ENCODE data around the gene CCDC159. TPM values are rescaled to one million over a fixed set of nuclear protein-coding genes. Genes with fewer than 3 reads are reported as not detected.

Gene CCDC159
- total RNA-seq, 3 donors from 2014 or later (not counting 1 experiment from before 2014, with no cell fraction given), result 86.9 to 94.9 (median 91.8) TPM

DNA sequence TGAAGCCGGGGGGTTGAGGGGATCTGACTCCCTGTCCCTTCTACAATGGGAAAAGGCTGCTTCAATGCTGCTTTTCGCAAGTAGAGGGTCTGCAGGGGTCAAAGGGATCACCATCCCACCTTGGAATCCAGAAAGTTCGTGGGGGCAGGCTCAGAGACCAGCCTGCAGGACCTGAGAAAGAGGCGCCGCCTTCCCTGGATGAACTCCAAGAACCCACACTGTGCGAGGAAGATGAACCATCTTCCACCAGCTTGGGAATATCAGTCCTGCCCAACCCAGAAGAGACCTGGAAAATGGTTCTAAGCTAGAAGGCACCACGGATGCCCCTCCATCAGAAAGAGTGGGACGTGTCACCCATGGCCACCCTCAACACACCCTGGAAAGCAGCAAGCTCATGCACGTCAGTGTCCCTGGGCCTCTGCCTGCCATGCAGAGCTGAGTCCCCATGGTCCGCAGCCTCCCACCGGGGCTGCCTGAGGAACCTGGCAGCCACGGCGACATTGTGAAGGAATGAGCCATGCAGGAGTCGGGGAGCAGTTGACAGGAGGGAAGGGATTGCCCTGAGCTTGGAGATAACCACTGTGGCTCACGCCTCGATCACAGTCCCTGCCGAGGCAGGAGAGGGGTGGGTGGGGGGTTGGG, 21.4 kb upstream of the CCDC159 start:
- no peaks in the 10 kb centered on the region for H3K27me3 ChIP-seq (ENCODE audit: control insufficient read depth, insufficient read depth, low read length)
- Mint-ChIP-seq H3K4me1 (peaks cover 25 to 26% of the 10 kb centered on the region in 2 donors), H3K27me3 (ENCODE audit: low read depth in 2 of 2) (no peaks in the 10 kb centered on the region), H3K27ac (peak overlapping the region; percentile 88 to 90), H3K4me3 (no peak overlapping the region), H3K9me3 (no peaks in the 10 kb centered on the region), H3K36me3 (no peaks in the 10 kb centered on the region)
- H3K4me1 ChIP-seq (ENCODE audit: control insufficient read depth, insufficient read depth, low read length), result peaks cover 21% of the 10 kb centered on the region
- peak overlapping the region; percentile 82 for H3K27ac ChIP-seq (ENCODE audit: low read length)
- H3K4me3 ChIP-seq (ENCODE audit: low read length), result no peak overlapping the region
- intact Hi-C loops (cut with micrococcal nuclease), result no loop called here
- ATAC-seq (no peak), DNase-seq (no peak)
- H3K36me3 ChIP-seq (ENCODE audit: control insufficient read depth, insufficient read depth, low read length), result no peaks in the 10 kb centered on the region
- WGBS (ENCODE audit: insufficient coverage), result 81% methylated on average over 17 of the region's 17 CpGs
- no peaks in the 10 kb centered on the region for H3K9me3 ChIP-seq (ENCODE audit: control insufficient read depth, insufficient read depth, low read length)
- TF ChIP-seq CTCF (IDR thresholded peaks at IDR 0.05), result no peak

- peaks cover 21% of the 10 kb centered on the region for H3K4me1 ChIP-seq (ENCODE audit: control insufficient read depth, insufficient read depth, low read length)
- no peaks in the 10 kb centered on the region for H3K27me3 ChIP-seq (ENCODE audit: control insufficient read depth, insufficient read depth, low read length)
- Mint-ChIP-seq H3K27ac (peak overlapping the region in 1 of 2 donors; percentile 90), H3K4me1 (peaks cover 25 to 26% of the 10 kb centered on the region in 2 donors), H3K4me3 (no peak overlapping the region), H3K36me3 (no peaks in the 10 kb centered on the region), H3K27me3 (ENCODE audit: low read depth in 2 of 2) (no peaks in the 10 kb centered on the region), H3K9me3 (no peaks in the 10 kb centered on the region)
- no peaks in the 10 kb centered on the region for H3K36me3 ChIP-seq (ENCODE audit: control insufficient read depth, insufficient read depth, low read length)
- intact Hi-C loops (cut with micrococcal nuclease), result no loop called here
- no peak overlapping the region for H3K4me3 ChIP-seq (ENCODE audit: low read length)
- 98% methylated on average over 7 of the region's 7 CpGs for WGBS (ENCODE audit: insufficient coverage)
- no peak for DNase-seq
- no peak for TF ChIP-seq CTCF (IDR thresholded peaks at IDR 0.05)
- ATAC-seq, result no peak
- no peak overlapping the region for H3K27ac ChIP-seq (ENCODE audit: low read length)
- H3K9me3 ChIP-seq (ENCODE audit: control insufficient read depth, insufficient read depth, low read length), result no peaks in the 10 kb centered on the region
These were observed 20.8 kb upstream of the CCDC159 start for GRCh38 chr19:11325544-11325943.

GRCh38 chr19:11330127-11330526, 16.2 kb upstream of the CCDC159 start:
- Histone ChIP-seq H3K4me3 (ENCODE audit: low read length) (no peak overlapping the region), H3K36me3 (ENCODE audit: control insufficient read depth, insufficient read depth, low read length) (no peaks in the 10 kb centered on the region), H3K27ac (ENCODE audit: low read length) (no peak overlapping the region), H3K27me3 (ENCODE audit: control insufficient read depth, insufficient read depth, low read length) (no peaks in the 10 kb centered on the region), H3K4me1 (ENCODE audit: control insufficient read depth, insufficient read depth, low read length) (peaks cover under 1% of the 10 kb centered on the region), H3K9me3 (ENCODE audit: control insufficient read depth, insufficient read depth, low read length) (no peaks in the 10 kb centered on the region)
- no peaks in the 10 kb centered on the region for H3K36me3 Mint-ChIP-seq
- DNase-seq (no peak), ATAC-seq (no peak)
- H3K4me1 Mint-ChIP-seq, result no peaks in the 10 kb centered on the region
- WGBS (ENCODE audit: insufficient coverage), result 87% methylated on average over 4 of the region's 4 CpGs
- H3K4me3 Mint-ChIP-seq, result no peak overlapping the region
- no peak for TF ChIP-seq CTCF (IDR thresholded peaks at IDR 0.05)
- intact Hi-C loops (cut with micrococcal nuclease), result no loop called here
- no peaks in the 10 kb centered on the region for H3K27me3 Mint-ChIP-seq (ENCODE audit: low read depth in 2 of 2)
- no peak overlapping the region for H3K27ac Mint-ChIP-seq
- no peaks in the 10 kb centered on the region for H3K9me3 Mint-ChIP-seq

DNA sequence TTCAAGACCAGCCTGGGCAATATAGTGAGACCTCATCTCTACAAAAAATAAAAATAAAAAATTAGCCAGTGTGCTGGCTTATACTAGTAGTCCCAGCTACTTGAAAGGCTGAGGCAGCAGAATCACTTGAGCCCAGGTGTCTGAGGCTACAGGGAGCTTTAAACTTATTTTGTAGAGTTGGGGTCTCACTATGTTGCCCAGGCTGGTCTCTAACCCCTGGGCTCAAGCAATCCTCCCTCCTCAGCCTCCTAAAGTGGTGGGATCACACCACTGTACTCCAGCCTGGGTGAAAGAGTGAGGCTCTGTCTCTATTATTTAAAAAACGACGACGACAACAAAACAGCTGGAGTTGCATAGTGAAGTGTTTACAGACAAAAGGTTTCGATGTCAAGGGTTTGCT, 14.8 kb upstream of the CCDC159 start:
- intact Hi-C loops (cut with micrococcal nuclease), result no loop called here
- no peaks in the 10 kb centered on the region for H3K9me3 Mint-ChIP-seq
- ATAC-seq (no peak), DNase-seq (no peak)
- Histone ChIP-seq H3K4me1 (ENCODE audit: control insufficient read depth, insufficient read depth, low read length) (no peaks in the 10 kb centered on the region), H3K36me3 (ENCODE audit: control insufficient read depth, insufficient read depth, low read length) (no peaks in the 10 kb centered on the region), H3K9me3 (ENCODE audit: control insufficient read depth, insufficient read depth, low read length) (no peaks in the 10 kb centered on the region), H3K27me3 (ENCODE audit: control insufficient read depth, insufficient read depth, low read length) (no peaks in the 10 kb centered on the region), H3K27ac (ENCODE audit: low read length) (no peak overlapping the region), H3K4me3 (ENCODE audit: low read length) (no peak overlapping the region)
- TF ChIP-seq CTCF (IDR thresholded peaks at IDR 0.05), result no peak
- no peak overlapping the region for H3K27ac Mint-ChIP-seq
- H3K36me3 Mint-ChIP-seq, result no peaks in the 10 kb centered on the region
- no peak overlapping the region for H3K4me3 Mint-ChIP-seq
- no peaks in the 10 kb centered on the region for H3K27me3 Mint-ChIP-seq (ENCODE audit: low read depth in 2 of 2)
- no peaks in the 10 kb centered on the region for H3K4me1 Mint-ChIP-seq
- WGBS (ENCODE audit: insufficient coverage), result 96% methylated on average over 4 of the region's 4 CpGs

Measured in natural killer cell (primary cell).